ENCODE data around the gene NRCAM. TPM values are rescaled to one million over a fixed set of nuclear protein-coding genes. Genes with fewer than 3 reads are reported as not detected.

The NRCAM gene
- polyA plus RNA-seq, 1 donor (not counting 4 experiments of a cell fraction or from before 2014, with no cell fraction given) = 4.0 TPM

GRCh38 chr7:108487646-108488045 is 31.4 kb upstream of the NRCAM start:
- no peak overlapping the region for H3K27ac ChIP-seq (ENCODE audit: control insufficient read depth, insufficient read depth, low read length)
- H3K4me3 ChIP-seq (ENCODE audit: control insufficient read depth in 2 of 3, extremely low read depth in 1 of 3, insufficient read depth in 2 of 3, low read depth in 1 of 3, low read length in 3 of 3) = no peak overlapping the region
- dilution Hi-C loops (cut with MboI; ENCODE audit: extremely low pct_ligation_motif_present, low sequenced_read_pairs) = loop anchor here (25.0 kb wide), 1 partner anchor 300 kb away; no protein-coding TSS in a partner anchor
- no peak for FAIRE-seq
- no peaks in the 10 kb centered on the region for H3K27me3 ChIP-seq (ENCODE audit: control insufficient read depth, extremely low read depth, insufficient read depth, low read length)
- no peak overlapping the region for H3K4me2 ChIP-seq (ENCODE audit: control insufficient read depth, extremely low read depth, insufficient read depth, low read depth, low read length)
- DNase-seq (ENCODE audit: low read depth, low spot score) = no peak
- no peaks in the 10 kb centered on the region for H3K4me1 ChIP-seq (ENCODE audit: control insufficient read depth, extremely low read depth, insufficient read depth, low read length)
- H2AFZ ChIP-seq (ENCODE audit: control insufficient read depth, low read length) = no peak overlapping the region
- no peak for TF ChIP-seq CTCF (optimal IDR thresholded peaks at IDR 0.05 in 1 of 3, IDR thresholded peaks at IDR 0.05 in 1 of 3, conservative IDR thresholded peaks at IDR 0.05 in 1 of 3; ENCODE audit: extremely low read depth in 1 of 3, insufficient read depth in 2 of 3, low read length in 3 of 3)
- TF ChIP-seq EZH2 (IDR thresholded peaks at IDR 0.05; ENCODE audit: low read length) = no peak
- no peaks in the 10 kb centered on the region for H3K9me3 ChIP-seq (ENCODE audit: control insufficient read depth, low read depth, low read length)
- no peaks in the 10 kb centered on the region for H3K9me1 ChIP-seq (ENCODE audit: control insufficient read depth, extremely low read depth, insufficient read depth, low read length)
- no peak overlapping the region for H3K9ac ChIP-seq (ENCODE audit: control insufficient read depth, extremely low read depth, insufficient read depth, low read length)
- H3K79me2 ChIP-seq (ENCODE audit: control insufficient read depth, insufficient read depth, low read length) = no peaks in the 10 kb centered on the region
- H3K36me3 ChIP-seq (ENCODE audit: control insufficient read depth in 2 of 2, extremely low read depth in 1 of 2, insufficient read depth in 2 of 2, low read length in 2 of 2) = peaks cover 0 to 2% of the 10 kb centered on the region in 2 experiments
- H4K20me1 ChIP-seq (ENCODE audit: control insufficient read depth, extremely low read depth, insufficient read depth, low read length) = no peaks in the 10 kb centered on the region

GRCh38 chr7:108486291-108486966 is 30.2 kb upstream of the NRCAM start:
- no peak for FAIRE-seq
- Histone ChIP-seq H3K79me2 (ENCODE audit: control insufficient read depth, insufficient read depth, low read length) (no peaks in the 10 kb centered on the region), H3K4me2 (ENCODE audit: control insufficient read depth, extremely low read depth, insufficient read depth, low read depth, low read length) (no peak overlapping the region), H2AFZ (ENCODE audit: control insufficient read depth, low read length) (no peak overlapping the region), H3K9me3 (ENCODE audit: control insufficient read depth, low read depth, low read length) (no peaks in the 10 kb centered on the region), H4K20me1 (ENCODE audit: control insufficient read depth, extremely low read depth, insufficient read depth, low read length) (no peaks in the 10 kb centered on the region), H3K4me3 (ENCODE audit: control insufficient read depth in 2 of 3, extremely low read depth in 1 of 3, insufficient read depth in 2 of 3, low read depth in 1 of 3, low read length in 3 of 3) (no peak overlapping the region), H3K9ac (ENCODE audit: control insufficient read depth, extremely low read depth, insufficient read depth, low read length) (no peak overlapping the region), H3K27me3 (ENCODE audit: control insufficient read depth, extremely low read depth, insufficient read depth, low read length) (no peaks in the 10 kb centered on the region), H3K9me1 (ENCODE audit: control insufficient read depth, extremely low read depth, insufficient read depth, low read length) (no peaks in the 10 kb centered on the region), H3K36me3 (ENCODE audit: control insufficient read depth in 2 of 2, extremely low read depth in 1 of 2, insufficient read depth in 2 of 2, low read length in 2 of 2) (peaks cover 0 to 2% of the 10 kb centered on the region in 2 experiments), H3K4me1 (ENCODE audit: control insufficient read depth, extremely low read depth, insufficient read depth, low read length) (no peaks in the 10 kb centered on the region), H3K27ac (ENCODE audit: control insufficient read depth, insufficient read depth, low read length) (no peak overlapping the region)
- DNase-seq (ENCODE audit: low read depth, low spot score) = no peak
- TF ChIP-seq CTCF (optimal IDR thresholded peaks at IDR 0.05 in 1 of 3, IDR thresholded peaks at IDR 0.05 in 1 of 3, conservative IDR thresholded peaks at IDR 0.05 in 1 of 3; ENCODE audit: extremely low read depth in 1 of 3, insufficient read depth in 2 of 3, low read length in 3 of 3) = no peak
- no peak for TF ChIP-seq EZH2 (IDR thresholded peaks at IDR 0.05; ENCODE audit: low read length)
- dilution Hi-C loops (cut with MboI; ENCODE audit: extremely low pct_ligation_motif_present, low sequenced_read_pairs) = loop anchor here (25.0 kb wide), 1 partner anchor 299 kb away; no protein-coding TSS in a partner anchor

Measured in keratinocyte (primary cell).